Hematopoietic multipotent progenitor cell treated with erythropoietin and hydrocortisone succinate and interleukin-3 and kit ligand, for 8 days (in vitro differentiated cells): ENCODE data around the gene HYAL1.
"Not testable (repeated sequence)": the region's sequence is repeated elsewhere in the genome, so short reads cannot be mapped to it uniquely, and the experiment has no call there.

ENCODE experiments used
- DNase-seq: peaks from one replicate; pipeline ENCODE4 v3.0.0-alpha.2; 2015

Gene HYAL1

DNA sequence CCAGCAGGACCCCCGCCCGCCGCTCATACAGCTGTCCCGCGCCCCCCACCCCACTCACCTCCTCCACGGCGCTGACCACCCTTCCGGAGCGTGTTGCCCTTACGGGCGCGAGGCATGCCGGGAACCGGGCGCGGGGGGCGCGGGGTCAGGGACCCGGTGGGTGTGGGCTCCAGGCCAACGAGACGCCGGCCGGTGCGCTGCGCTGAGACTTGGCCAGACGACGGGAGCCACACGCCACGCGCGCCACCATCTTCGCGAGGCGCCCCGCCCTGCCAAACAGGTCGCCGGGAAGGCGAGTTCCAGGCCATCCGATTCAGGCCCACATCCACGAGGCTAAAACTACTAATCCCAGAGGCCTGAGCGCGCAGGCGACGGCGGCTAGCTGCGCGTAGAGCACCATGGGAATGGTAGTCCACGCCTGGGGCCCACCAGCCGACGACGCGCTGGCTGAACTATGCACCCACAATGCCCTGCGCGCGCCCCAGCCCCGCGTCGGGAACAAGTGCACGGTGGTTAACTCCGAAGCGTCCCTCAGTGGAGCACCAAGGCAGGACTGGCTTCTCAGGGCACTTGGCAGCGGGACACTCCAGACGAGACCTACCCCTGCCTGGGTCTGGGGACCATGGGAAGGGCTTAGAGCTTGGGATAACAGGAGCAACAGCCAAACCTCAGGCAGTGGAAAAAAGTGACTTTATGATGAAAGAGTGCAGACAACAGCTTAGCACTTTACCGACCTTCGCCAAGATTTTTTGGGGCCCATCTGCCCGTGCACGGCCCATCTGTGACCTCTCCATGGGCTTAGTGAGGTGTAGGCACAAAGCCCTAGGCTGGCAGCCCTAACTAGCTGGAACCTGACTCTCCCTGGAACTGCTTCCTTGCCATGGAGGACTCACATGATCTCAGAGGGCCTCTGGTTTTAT, 11.0 kb downstream of the HYAL1 start, which contains the start of gene IFRD2:
Gene IFRD2, minus strand, starts transcription at position 271 of the 920 bp plus-strand sequence. Its CDS starts 155 bp downstream, at position 116.
- peak; percentile 97 for DNase-seq

DNA sequence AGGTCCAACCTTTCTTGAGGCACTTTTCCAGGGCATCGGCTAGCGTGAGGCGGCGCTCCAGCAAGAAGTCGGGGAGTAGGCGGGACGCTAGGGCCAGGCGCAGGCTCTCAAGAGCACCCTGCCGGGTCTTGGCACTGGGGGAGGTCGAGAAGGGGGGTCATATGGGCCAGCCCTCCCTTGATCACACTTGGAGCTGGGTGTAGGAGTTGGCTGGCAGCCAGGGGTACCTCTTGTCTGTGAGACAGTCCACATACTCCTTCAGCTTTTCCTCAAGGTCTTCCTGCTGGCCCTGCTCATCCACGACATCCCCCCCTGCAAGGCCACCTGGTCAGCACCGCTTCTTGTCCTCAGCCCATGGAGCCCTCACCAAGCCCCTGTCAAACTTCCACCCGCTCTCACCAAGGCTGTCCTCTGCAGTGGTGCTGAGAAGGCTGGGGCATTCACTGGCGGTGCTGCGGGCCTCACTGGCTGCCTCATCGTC, 13.2 kb downstream of the HYAL1 start:
- no peak for DNase-seq

DNA sequence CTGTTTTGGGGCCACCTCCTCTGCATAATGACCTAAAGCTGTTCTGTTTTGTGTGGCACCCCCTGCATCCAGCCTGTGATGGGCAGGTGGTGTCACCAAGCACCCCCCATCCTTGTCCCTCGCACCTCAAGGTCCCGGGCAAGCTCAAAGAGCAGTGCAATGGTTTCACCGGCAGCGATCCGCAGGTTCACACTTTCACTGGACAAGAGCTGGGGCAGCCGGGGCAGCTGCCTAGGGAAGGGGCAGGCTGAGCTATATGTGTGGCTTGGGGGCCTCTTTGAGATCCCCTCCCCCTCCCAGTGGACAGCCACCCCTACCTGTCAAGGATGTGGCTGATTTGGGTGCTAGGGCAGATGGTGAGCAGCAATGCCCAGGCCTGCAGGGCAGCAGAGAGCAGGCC, 14.2 kb downstream of the HYAL1 start:
- no peak for DNase-seq

DNA sequence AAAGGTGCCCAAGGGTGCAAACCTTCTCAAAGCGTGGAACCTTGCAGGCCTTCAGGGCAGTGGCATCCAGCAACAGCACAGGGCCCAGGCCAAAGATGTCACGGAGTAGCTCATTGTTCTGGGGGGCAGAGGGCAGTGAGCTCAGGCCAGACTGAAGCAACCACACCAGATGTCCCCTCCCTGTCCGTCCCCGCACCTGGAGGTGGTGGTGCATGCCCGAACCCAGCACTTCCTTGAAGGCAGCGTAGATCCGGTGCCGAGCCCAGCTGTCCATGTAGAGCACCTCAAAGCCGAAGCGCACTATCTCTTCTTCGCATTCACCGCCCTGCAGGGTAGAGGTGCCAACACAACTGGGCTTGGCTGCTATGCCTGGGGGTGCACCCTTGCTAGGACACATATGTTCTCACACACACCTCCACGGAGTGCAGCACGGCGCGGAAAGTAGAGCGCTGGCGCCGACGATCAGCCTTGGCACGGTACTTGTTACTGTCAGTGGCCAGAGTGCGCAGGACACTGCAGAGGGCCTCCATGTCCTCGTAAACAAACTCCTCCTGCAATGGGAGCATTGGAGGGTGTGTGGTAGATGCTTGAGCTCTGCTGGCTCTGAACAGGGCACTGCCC, 14.9 kb downstream of the HYAL1 start:
- no peak for DNase-seq

DNA sequence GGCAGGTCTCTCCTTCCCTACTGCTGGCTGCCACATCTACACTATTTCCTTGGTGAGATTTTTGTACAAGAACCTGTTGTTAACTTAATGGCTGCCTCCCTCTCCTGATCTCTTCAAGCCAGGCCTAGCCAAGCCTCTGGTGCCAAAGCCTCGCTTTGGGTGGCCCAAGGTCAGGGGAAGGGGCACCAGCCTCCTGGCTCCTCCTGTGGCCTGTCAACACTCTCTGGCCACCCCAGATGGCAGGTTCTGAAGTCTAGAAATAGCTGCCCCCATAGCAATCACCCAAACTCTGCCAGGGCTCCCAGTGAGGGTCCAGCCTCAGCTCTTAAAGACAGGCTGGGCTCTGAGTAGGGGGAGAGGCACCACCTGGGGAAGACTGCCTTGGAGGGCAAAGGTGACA, 16.1 kb downstream of the HYAL1 start:
- DNase-seq, result no peak

DNA sequence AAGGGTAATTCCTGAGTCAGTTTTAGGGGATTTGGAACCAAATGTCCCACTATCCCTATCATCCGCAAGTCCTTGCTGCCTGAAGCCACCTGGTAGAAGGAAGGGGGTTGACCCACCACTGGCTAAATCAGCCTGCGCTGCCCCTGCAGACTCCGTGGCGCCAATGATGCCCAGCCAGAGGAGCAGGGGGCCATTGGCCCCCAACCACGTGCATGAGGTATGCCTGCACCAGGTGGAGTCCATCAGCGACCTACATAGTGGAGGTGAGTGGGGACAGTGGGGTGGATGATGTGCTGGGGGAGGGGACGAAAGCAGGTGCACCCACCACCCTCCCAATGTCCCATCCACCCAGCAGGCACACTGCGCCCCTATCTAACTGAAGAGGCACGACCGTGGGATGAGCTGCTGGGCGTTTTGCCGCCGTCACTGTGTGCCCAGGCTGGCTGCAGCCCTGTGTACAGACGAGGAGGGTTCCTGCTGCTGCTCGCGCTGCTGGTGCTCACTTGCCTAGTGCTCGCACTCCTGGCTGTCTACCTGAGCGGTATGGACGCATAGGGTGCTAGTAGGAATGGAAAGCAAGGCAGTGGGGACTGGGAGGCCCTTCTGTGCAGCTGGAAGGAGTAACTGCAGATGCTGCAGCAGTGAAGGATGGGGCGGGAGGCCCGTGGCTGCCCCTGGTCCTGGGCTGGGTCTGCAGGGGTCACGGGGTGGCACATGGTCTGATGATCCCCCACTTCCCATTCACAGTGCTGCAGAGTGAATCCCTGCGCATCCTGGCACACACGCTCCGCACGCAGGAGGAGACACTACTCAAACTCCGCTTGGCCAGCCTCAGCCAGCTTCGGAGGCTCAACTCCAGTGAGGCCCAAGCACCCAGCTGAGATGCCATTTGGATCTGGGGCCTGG, 16.8 kb downstream of the HYAL1 start:
- DNase-seq, result no peak

DNA sequence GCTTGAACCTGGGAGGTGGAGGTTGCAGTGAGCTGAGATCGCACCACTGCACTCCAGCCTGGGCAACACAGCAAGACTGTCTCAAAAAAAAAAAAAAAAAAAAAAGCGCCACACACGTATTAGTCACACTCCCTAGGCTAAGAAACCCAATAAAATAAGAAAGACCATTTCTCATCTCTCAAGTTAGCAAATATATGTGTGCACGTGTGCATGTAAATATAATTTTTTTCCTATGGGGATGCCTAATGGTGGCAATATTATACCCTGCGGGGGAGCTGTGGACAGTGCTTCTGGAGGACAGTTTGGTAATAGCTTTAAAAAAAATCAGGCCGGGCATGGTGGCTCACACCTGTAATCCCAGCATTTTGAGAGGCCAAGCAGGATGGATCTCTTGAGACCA, 19.3 kb downstream of the HYAL1 start:
- not testable (repeated sequence) for DNase-seq

DNA sequence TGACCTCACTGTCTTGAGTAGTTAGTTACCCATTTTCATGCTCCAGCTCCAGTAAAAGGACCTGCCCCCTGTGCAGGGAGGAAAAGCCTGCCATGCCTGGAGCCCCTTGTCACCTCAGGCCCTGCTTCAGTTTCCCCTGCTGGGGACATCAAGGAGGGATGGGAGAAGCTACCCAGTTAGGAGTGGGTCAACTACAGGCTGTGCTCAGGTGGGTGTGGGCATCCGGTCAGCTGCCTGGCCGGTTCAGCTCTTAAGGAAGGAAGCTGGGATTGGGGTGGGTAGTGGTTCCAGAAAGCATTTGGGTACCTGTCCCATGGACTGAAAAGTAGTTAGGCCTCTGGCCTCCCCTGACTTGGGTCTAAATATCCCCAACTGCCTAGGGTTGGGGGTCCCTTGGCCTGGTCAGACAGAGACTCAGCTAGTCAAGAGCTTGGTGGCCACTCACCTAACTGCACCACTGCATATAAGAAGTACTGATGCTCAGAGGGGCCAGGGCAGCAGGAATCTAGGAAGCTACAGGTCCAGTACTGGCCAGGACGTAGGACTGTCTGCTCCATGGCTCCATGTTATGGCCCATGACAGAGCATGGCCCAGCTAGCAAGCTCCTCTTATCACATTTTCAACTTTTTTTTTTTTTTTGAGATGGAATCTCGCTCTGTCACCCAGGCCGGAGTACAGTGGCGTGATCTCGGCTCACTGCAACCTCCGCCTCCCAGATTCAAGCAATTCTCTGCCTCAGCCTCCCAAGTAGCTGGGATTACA, 23.9 kb downstream of the HYAL1 start:
- DNase-seq, result no peak

DNA sequence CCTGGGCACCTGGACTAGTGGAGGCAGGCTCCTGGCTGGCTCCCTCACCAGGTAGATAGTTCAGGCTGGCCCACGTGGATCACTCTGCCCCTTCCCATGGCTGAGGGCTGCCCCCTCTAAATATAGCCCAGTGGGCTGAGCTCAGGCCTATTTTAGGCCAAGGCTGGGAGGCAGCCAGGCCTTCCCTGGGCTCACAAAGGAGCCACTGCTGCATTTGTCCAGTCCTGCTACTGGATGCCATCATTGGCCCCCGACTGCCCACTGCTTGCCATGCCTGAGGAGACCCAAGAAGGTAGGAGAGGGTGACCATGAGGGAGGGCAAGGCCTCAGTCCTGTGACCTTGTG, 24.5 kb downstream of the HYAL1 start, which contains the start of gene LSMEM2:
Gene LSMEM2, plus strand, starts transcription at position 208 of the 345 bp plus-strand sequence. Its CDS starts 27 bp downstream, at position 235.
- DNase-seq, result no peak

DNA sequence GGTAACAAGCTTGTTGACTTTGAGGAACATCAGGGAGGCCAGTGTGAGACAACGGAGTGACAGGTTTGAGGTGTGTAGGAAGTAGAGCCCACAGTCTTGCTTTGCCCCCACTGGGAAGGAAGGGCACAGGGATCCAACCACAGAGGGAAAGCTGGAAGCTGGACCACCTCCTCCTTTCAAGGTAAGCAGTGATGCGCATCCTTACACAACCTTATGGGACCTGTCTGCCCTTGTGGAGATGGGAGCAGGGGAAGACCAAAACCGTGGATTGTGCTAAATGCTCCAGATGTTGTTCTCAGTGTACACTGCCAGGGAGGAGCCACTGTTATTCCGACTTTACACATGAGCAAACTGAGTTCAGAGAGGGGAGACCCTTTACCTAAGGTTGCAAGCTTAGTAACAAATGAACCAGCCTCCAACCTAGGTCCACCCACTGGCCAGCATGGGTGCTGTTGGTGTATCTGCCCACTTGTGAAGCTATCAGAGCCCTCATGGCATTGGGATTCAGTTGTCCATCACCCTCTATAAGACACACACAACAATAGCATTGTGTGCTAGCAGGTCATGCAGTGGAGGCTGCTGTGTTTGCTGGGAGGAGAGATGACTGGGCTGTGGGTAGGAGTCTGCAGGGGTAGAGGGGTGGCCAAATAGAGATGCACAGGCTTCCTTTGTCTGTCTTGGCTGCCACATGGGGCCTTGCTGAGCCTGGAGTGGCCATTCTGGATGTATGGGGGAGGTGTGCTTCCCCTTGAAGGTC, 25.1 kb downstream of the HYAL1 start:
- no peak for DNase-seq

DNA sequence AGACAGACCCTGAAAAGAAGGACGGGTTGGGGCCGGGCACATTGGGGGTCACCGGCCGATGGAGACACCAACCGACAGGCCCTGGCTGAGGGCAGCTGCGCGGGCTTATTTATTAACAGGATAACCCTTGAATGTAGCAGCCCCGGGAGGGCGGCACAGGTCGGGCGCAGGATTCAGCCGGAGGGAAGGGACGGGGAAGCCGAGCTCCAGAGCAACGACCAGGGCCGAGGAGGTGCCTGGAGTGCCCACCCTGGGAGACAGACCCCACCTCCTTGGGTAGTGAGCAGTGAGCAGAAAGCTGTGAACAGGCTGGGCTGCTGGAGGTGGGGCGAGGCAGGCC, 26.6 kb downstream of the HYAL1 start:
- no peak for DNase-seq

DNA sequence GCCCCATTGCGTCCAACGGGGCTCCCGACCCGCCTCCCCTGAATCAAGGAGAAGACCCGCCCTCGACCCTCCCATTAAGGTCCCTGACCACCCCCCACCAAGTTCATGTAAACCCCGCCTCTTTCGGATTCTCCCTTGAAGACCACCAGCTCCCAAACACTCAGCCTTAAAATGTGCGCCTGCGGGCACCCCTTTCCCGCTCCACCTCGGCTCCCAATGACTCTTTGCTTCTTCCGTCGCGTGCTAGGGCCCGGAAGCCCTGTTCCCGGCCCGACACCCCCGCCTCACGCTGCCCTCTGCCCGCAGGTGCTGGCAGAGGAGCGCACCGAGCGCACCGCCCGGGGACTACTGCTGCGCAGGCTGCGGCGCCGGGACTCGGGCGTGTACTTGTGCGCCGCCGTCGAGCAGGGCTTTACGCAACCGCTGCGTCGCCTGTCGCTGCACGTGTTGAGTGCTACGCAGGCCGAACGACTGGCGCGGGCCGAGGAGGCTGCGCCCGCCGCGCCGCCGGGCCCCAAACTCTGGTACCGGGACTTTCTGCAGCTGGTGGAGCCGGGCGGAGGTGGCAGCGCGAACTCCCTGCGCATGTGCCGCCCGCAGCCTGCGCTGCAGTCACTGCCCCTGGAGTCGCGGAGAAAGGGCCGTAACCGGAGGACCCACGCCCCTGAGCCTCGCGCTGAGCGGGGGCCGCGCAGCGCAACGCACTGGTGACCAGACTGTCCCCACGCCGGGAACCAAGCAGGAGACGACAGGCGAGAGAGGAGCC, 27.2 kb downstream of the HYAL1 start:
- DNase-seq, result peak; percentile 16

DNA sequence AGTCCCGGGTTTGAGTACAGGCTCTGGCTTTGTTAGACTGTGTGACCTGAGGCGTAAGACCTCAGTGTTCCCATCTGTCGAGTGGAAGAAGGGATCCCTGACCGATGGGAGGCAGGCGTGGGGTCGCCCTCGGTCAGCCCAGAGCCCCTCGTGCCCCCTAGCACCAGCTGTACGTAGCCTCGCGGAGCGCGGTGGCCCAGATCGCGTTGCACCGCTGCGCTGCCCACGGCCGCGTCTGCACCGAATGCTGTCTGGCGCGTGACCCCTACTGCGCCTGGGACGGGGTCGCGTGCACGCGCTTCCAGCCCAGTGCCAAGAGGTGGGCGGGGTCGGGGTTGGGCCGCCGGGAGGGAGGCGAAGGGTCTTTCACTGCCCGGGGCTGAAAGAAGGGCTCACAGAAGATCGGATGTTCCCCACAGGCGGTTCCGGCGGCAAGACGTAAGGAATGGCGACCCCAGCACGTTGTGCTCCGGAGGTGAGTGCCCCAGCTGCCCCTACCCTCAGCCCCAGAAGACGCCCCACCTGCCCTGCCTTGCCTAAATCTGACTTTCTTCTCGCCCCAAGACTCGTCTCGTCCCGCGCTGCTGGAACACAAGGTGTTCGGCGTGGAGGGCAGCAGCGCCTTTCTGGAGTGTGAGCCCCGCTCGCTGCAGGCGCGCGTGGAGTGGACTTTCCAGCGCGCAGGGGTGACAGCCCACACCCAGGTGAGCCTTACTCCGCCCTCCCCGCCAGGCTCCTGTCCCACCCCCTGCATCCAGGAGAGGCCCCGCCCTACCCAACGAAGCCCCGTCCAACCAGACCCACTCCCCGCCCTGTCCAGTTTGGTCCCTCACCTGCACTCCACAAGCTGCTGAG, 28.0 kb downstream of the HYAL1 start:
- no peak for DNase-seq

DNA sequence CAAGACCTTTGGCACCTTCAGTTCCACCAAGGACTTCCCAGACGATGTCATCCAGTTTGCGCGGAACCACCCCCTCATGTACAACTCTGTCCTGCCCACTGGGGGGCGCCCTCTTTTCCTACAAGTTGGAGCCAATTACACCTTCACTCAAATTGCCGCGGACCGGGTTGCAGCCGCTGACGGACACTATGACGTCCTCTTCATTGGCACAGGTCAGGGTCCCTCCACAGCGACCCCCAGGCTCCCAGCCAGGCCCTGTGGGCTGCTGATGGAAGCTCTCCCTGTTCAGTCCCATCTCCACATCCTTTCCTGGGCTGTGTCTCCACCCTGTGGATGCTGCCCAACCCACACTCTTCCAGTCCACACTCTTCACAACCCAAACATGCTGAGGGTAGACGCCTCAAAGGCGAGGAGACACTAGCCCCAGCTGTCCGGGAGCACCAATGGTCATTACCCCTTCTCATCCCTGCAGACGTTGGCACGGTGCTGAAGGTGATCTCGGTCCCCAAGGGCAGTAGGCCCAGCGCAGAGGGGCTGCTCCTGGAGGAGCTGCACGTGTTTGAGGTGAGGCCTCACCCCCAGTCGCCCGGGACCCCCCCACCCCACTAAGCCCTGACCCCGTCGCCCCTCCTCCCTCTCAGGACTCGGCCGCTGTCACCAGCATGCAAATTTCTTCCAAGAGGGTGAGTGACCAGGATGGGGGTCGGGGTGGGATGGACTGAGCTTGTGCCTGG, 28.8 kb downstream of the HYAL1 start:
- peak; percentile 79 for DNase-seq

DNA sequence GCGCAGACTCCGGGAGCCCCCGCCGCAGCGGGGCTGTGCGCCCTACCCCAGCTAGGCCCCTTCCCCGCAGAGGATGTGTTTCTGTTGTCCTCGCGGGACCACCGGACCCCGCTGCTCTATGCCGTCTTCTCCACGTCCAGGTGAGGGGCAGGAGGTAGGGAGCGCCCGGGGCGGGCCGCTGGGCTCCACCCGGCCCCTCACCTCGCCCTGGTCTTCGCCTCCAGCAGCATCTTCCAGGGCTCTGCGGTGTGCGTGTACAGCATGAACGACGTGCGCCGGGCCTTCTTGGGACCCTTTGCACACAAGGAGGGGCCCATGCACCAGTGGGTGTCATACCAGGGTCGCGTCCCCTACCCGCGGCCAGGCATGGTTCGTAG, 29.7 kb downstream of the HYAL1 start:
- no peak for DNase-seq

DNA sequence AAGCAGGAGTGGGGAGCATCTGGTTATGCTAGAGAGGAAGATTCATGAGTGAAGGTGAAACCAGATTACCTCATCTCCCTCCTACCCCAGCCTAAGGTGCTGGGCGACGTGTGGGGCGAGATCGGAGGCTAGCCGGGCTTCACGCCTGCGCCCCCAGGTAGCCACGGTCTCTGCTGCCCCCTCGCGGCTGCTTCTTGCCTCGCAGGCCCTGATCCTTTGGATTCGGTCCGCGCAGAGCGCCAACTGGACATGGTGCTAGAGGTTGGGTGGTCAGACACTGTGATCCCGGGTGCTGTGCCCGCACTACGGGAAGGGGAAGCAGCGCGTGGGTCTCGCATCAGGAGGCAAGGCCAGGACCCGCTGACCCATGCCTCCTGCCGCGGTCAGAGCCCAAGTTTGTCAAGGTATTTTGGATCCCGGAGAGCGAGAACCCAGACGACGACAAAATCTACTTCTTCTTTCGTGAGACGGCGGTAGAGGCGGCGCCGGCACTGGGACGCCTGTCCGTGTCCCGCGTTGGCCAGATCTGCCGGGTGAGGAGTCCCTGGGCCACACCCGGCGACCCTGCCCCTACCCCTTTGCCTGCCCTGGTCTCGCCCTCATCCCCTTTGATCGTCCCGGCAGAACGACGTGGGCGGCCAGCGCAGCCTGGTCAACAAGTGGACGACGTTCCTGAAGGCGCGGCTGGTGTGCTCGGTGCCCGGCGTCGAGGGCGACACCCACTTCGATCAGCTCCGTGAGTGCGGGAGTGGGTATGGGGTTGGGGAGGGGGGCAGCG, 30.3 kb downstream of the HYAL1 start:
- DNase-seq, result peak; percentile 74

DNA sequence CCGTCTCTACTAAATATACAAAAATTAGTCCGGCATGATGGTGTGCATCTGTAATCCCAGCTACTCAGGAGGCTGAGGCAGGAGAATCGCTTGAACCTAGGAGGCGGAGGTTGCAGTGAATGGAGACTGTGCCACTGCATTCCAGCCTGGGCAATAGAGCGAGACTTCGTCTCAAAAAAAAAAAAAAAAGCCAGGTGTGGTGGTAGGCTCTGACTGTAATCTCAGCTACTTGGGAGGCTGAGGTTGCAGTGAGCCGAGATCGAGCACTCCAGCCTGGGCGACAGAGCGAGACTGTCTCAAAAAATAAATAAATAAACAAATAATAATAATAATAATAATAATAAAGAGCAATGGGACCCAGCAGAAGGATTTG, 30.9 kb downstream of the HYAL1 start:
- DNase-seq, result not testable (repeated sequence)

DNA sequence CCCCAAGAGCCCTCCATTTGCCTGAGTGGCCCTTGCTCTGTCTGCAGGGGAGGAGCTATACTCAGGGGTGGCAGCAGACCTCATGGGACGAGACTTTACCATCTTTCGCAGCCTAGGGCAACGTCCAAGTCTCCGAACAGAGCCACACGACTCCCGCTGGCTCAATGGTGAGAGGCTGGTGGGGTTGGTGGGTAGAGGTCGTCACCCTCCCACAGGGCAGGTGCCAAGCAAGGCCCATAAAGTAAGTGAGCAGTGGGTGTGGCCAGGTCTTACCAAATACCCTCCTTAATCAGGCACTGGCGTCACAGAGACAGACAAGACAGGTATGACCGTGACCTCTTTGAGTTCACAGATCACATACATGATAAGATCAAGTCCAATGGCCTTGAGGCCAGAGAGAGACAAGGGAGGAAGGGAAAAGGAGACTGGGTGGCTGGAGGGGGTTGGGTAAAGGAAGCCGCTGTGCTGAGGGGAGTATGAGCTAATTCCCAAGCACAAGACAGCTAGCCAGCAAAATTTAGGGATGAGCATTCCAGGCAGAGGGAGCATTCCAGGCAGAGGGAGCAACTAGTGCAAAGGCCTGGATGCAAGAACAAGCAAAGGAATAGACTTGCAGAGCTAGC, 31.9 kb downstream of the HYAL1 start:
- no peak for DNase-seq
